ENCODE data around the gene AATF. TPM values are rescaled to one million over a fixed set of nuclear protein-coding genes. Genes with fewer than 3 reads are reported as not detected.

The AATF gene, protein sequence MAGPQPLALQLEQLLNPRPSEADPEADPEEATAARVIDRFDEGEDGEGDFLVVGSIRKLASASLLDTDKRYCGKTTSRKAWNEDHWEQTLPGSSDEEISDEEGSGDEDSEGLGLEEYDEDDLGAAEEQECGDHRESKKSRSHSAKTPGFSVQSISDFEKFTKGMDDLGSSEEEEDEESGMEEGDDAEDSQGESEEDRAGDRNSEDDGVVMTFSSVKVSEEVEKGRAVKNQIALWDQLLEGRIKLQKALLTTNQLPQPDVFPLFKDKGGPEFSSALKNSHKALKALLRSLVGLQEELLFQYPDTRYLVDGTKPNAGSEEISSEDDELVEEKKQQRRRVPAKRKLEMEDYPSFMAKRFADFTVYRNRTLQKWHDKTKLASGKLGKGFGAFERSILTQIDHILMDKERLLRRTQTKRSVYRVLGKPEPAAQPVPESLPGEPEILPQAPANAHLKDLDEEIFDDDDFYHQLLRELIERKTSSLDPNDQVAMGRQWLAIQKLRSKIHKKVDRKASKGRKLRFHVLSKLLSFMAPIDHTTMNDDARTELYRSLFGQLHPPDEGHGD
- 26.1 TPM for total RNA-seq
- long read RNA-seq, transcript AATF-208 (12 exons, 2,141 nt): major isoform, 51 of 56 reads
- long read RNA-seq, partial matches to known transcripts: 0 of 56 reads
- long read RNA-seq, other reads (novel, unspliced or antisense): 3 of 56 reads

- peak; percentile 100 for ATAC-seq
- intact Hi-C loops (cut with micrococcal nuclease): no loop called here
- peak; percentile 98 for DNase-seq
Measured at GRCh38 chr17:36948717-36949460, at the start of gene AATF. AATF (plus strand) TSS chr17:36948954; CDS start chr17:36949126, 172 bp downstream.

- intact Hi-C loops (cut with micrococcal nuclease): no loop called here
- no peak for ATAC-seq
- DNase-seq: no peak
Measured at GRCh38 chr17:36899250-36900159, 49.2 kb upstream of the AATF start.

DNA sequence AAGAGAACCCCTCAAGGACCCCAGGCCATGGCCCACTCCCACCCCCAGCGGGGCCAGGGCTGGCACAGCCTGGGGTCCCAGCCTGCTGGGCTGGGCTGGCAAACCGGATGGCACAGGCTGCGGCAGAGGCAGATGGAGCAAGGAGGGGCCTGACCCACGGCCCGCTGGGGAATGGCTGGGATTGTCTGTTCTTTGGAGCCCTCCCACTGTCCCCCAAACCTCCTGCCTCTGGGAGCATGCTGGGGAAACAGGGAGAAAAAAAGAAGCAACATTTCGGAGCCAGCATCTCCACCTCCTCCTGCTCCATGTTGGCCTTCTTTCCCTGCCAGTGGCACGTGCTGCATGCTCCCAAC, 48.6 kb upstream of the AATF start:
- DNase-seq (no peak), ATAC-seq (no peak)
- intact Hi-C loops (cut with micrococcal nuclease): no loop called here

DNA sequence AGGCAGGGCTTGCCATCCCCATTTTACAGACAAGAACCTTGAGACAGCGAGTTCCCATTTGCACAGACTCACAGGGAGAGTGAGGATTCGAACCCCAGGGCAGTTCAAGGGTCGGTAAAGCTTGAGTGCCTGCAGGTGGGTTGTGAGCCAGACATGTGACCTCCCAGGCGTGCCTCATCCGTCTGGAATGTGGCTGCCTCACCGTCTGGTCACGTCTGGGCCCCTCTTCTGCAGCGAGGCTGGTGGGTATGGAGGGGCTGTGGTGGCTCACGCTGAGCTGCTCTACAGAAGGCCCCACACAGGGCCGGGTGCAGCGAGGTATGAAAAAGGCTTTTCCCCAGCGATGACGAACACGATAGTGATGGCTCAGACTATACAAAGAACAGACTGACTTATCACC, 47.2 kb upstream of the AATF start:
- DNase-seq: no peak
- ATAC-seq: no peak
- intact Hi-C loops (cut with micrococcal nuclease): no loop called here

DNA sequence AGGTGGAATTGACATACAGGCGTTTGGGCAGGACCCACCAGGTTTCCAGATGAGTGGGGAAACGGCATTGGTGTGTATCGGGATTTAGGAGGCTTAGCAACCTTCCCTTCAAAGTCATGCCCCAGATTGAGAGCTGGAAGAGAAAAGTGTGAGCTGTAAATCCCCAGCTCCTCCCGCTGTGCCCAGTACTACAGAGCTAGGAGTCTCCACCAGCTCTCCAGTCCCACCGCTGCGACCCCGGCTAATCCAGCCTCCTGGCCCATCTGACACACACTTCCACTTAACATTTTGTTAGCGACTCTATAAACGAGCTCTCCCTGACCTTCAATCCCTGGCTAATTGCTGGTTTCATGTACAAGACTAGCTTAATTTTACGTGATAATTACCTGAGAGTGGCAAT, 41.3 kb upstream of the AATF start:
- intact Hi-C loops (cut with micrococcal nuclease): no loop called here
- no peak for DNase-seq
- ATAC-seq: no peak

DNA sequence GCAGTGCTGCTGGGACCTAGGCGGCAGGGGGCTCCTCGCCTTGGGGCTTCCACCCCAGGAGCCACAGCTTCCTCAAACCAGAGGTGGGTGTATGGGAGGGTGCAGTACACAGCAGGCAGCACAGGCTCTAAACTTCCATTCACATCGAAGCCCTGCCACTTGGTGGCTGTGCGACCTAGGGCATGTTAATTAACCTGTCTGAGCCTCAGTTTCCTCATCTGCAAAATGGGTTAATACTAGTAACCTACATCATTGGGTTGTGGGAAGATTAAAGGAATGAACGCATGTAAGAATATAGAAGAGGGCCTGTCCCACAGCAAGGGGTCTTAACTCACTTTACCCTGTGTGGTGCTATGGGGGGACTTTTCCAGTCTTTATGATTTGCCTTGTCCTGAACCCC, 38.2 kb upstream of the AATF start:
- DNase-seq: no peak
- intact Hi-C loops (cut with micrococcal nuclease): no loop called here
- no peak for ATAC-seq

DNA sequence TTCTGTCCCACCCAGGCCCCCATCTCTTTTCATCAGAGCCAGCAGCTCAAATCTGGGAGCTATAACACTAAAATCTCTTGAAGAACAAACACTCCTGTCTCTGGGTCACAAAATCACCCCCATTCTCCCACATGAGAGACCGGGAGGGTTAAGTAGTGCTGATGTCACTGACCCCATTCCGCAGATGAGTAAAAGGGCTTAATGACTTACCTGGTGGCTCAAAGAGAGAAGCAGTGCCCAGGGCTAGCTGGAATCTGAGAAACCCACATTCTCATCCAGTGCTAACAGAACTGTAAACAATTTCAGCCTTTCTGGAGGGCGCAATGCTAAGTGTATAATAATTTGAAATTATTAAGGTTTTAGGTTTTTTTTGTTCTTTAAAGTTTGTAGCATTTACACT, 37.8 kb upstream of the AATF start:
- ATAC-seq (no peak), DNase-seq (no peak)
- intact Hi-C loops (cut with micrococcal nuclease): no loop called here

DNA sequence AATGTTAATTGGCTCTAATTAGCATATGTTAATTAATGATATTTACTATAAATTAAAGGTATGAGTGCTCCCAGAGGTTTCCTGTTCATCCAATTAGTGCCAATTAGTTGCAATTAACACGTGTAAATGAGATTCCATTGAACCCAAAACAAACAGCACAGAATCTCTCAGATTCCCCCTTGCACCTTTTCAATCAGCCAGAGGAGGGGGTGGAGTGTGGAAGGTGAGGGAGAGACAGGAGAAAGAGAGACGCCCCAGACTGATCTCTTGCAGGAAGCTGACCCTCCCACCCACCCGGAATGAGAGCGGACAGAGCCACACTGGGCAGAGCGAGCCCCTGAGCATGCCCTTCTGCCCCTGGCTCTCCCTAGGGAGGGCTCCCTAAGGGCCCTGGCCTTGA, 35.6 kb upstream of the AATF start:
- no peak for DNase-seq
- intact Hi-C loops (cut with micrococcal nuclease): no loop called here
- no peak for ATAC-seq

GRCh38 chr17:36918211-36918691, 30.5 kb upstream of the AATF start:
- ATAC-seq (no peak), DNase-seq (no peak)
- intact Hi-C loops (cut with micrococcal nuclease): no loop called here

DNA sequence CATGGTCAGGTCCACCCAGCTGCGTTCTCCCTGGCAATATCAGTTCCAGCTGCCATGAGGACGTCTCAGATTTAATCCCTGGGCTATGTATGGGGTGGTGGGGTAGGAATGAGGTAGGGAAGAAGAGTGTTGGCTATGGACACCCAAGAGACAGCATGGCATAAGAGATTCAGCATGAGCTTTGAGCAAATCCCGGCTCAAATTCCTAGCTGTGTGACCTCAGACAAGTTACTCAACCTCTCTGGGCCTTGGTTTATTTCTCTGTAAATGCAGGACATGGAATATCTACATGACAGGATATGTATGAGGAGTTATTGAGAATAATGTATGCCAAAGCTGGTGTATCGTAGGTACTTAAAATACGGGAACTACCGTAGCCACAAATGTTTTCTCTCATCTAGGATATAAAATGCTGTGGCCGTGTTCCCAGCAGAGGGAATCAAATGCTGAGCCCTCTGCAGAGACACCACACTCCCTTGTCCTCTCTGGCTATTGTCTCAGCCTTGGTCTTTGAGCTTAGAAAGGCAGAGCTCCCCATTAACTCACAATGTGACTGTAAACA, 29.3 kb upstream of the AATF start:
- intact Hi-C loops (cut with micrococcal nuclease): no loop called here
- ATAC-seq: no peak
- no peak for DNase-seq

GRCh38 chr17:36920032-36921005, 28.4 kb upstream of the AATF start:
- DNase-seq: no peak
- intact Hi-C loops (cut with micrococcal nuclease): no loop called here
- no peak for ATAC-seq

DNA sequence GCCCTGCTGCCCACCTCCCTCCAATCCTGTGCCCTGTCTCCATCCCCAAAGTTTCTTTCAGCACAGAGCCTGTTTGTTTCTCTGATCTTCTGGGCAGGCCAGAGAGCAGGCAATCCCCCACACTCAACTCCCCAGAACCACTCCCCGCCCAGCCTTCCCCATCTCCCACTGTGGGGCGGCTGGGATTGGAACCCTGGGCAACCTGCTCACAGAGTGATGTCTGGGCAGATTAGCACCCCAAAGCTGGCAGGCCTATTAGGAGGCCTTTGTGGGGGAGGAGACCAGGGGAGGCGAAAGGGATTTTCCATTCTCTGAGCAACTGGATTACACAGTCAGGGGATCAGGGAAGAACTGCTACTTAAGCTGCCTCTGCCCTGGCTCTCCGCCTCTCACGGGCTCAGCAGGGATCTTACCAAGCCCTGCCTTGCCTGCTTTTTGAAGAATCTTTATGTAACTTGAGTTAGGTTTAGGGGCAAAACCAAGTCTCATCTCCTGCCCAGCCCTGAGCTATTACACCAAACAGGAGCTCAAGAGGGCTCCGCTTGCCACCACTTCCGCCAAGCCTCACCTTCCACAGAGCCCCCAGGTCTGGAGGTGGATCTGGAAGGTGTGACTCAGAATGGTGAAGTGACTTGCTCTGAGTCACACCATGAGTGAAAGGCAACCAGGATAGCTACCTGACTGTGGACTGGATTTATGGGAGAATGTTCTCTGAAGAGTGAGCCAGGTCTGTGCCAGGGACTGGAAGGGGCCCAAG, 27.5 kb upstream of the AATF start:
- intact Hi-C loops (cut with micrococcal nuclease): no loop called here
- DNase-seq (no peak), ATAC-seq (no peak)

- DNase-seq: no peak
- ATAC-seq: no peak
- intact Hi-C loops (cut with micrococcal nuclease): no loop called here
Measured at GRCh38 chr17:36922175-36922574, 26.6 kb upstream of the AATF start.

GRCh38 chr17:36923814-36924221, 24.9 kb upstream of the AATF start:
- intact Hi-C loops (cut with micrococcal nuclease): no loop called here
- ATAC-seq (no peak), DNase-seq (no peak)

- intact Hi-C loops (cut with micrococcal nuclease): no loop called here
- ATAC-seq (no peak), DNase-seq (no peak)
Measured at GRCh38 chr17:36926226-36926625, 22.5 kb upstream of the AATF start.

DNA sequence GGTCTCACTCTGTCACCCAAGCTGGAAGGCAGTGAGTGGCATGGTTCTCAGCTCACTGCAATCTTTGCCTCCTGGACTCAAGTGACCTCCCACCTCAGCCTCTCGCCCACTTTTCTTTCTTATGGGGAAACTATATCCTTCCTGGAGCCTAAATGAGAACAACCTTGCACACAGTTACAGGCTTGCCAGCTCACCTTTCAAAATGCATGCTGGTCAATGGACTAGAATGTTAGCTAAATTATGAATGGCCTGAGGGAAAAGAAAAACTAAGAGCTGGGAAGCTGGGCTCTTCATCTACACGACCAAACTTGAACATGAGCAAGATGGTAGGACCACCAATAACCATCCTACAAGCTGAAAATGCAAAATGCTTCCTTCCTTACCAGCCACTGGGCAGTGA, 22.1 kb upstream of the AATF start:
- ATAC-seq (no peak), DNase-seq (no peak)
- intact Hi-C loops (cut with micrococcal nuclease): no loop called here

Measured in left ventricle myocardium superior (tissue), 1 donor.